Activated T-helper 17 cell treated with anti-CD3 and anti-CD28 coated beads, Interleukin-2, amount 50 U/mL, for 72 hours (primary cell): ENCODE measurements around the gene MLC1. TPM values are rescaled to one million over a fixed set of nuclear protein-coding genes. Genes with fewer than 3 reads are reported as not detected.

Experiments
- ATAC-seq: fragments of 150-1000 bp; cut with Tn5 transposase; replicated peaks from 2 replicates; pipeline ENCODE4 v1.10.0; 2021; ENCODE audit warnings: mild to moderate bottlenecking, moderate library complexity
- H3K27ac Mint-ChIP-seq: one replicate; pipeline ENCODE4 v1.8.0; 2022; ENCODE audit warnings: mixed read lengths
- H3K27me3 Mint-ChIP-seq: one replicate; pipeline ENCODE4 v1.8.0; 2022; ENCODE audit warnings: mixed read lengths
- H3K36me3 Mint-ChIP-seq: one replicate; pipeline ENCODE4 v1.8.0; 2022; ENCODE audit warnings: low read depth, mild to moderate bottlenecking, mixed read lengths
- H3K4me1 Mint-ChIP-seq: one replicate; pipeline ENCODE4 v1.8.0; 2022; ENCODE audit warnings: mixed read lengths
- H3K4me3 Mint-ChIP-seq: one replicate; pipeline ENCODE4 v1.8.0; 2022; ENCODE audit warnings: mild to moderate bottlenecking, mixed read lengths
- H3K9me3 Mint-ChIP-seq: one replicate; pipeline ENCODE4 v1.8.0; 2022; ENCODE audit warnings: mixed read lengths
- total RNA-seq, 2 donors: library from RNA; stranded (reverse); gene quantifications; one replicate each; pipeline ENCODE4 v1.2.3, GENCODE V29; 2022

The MLC1 gene
- total RNA-seq, 2 donors from 2014 or later, result 0.13 TPM; not detected in 1

DNA sequence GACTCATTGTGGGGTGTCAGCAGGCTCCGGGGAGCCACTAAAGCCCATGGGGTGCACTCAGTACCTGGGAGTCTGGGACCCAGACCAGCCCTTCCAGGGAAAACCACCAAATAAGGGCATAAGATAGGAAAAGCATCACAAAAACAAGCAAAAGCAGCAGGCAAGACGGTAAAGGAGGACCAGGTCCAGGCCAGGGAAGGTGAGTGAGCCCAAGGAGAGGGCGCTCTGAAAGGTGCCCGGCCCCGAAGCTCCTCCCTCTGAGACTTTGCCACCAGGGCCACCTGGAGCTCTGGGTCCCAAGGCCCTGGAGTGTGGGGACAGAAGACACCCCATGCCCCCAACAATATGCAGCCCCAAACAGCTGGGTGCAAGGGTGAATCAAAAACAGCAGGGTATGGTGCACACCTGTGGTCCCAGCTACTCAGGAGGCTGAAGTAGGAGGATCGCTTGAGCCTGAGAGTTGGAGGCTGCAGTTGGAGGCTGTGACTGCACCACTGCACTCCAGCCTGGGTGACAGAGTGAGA is 67.5 kb downstream of the MLC1 start:
- Mint-ChIP-seq H3K9me3 (no peaks in the 10 kb centered on the region), H3K36me3 (peaks cover 5% of the 10 kb centered on the region), H3K4me3 (no peak overlapping the region), H3K27me3 (no peaks in the 10 kb centered on the region), H3K27ac (peak overlapping the region; percentile 41), H3K4me1 (peaks cover 26% of the 10 kb centered on the region)
- no peak for ATAC-seq

DNA sequence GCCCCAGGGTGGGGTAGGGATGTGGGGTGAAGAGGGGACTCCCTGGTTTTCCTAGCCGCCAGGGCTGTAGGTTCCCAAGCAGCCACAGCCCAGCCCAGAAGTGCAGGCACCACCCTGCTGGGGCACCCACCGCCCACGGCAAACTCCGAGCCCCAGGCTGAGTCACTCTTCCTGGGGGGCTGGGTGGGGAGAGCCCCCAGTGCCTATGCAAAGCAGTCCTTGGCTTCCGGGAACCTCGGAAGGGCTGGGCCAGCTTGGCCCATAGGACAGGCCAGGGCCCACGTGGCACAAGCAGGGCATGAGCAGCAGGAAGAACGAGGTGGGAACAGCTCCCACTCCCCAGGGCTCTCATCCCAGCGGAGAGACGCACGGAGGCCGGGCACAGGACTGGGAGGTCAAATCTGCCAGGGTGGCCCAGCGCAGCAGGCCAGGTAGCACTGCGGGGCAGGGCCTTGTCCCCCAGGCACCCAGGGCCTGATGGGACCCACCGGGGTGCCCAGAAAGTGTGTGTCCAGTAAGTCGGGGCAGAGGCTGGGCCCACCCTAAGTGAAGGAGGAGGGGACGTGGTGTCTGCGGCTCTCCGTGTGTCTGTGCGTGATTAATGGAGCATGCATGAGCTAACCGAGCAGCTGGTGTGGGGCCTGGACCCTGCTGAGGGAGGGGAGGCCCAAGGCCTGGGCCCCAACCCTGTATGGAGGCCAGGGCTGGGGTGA is 68.1 kb downstream of the MLC1 start:
- Mint-ChIP-seq H3K4me3 (no peak overlapping the region), H3K9me3 (no peaks in the 10 kb centered on the region), H3K4me1 (peaks cover 26% of the 10 kb centered on the region), H3K27ac (peak overlapping the region; percentile 41), H3K36me3 (peaks cover 5% of the 10 kb centered on the region), H3K27me3 (no peaks in the 10 kb centered on the region)
- peak; percentile 88 for ATAC-seq

DNA sequence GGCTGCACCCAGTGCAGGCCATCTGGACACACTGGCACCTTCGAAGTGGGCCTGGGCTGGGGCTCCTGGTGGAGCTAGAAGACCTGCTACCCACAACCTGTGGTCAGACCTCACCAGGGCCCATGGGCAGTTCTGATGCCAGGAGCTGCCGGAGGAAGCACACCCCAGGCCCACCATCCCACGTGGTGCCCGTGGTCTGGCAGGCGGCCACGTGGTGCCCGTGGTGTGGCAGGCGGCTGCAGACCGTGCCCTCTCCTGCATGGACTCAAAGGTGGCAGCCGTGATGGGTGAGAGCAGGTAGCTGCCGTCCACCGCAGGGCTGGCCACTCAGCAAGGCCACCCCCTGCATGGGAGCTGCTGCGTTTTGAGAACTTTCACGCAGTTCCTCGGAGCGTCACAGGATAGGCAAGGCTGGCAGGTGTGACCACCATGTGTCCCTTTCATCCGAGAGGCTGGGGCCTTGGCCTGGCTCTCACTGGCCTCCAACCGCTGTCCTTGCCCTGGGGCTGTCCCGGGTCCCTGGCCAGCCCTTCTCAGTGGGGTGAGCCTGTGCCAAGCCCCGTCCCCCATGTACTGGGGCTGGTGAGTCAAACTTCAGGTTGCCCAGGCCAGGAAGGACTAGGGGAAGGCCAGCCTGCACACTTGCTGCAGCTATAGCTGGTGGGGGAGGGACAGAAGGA is 68.8 kb downstream of the MLC1 start:
- H3K27me3 Mint-ChIP-seq, result peaks cover 6% of the 10 kb centered on the region
- H3K4me3 Mint-ChIP-seq, result no peak overlapping the region
- H3K27ac Mint-ChIP-seq, result peak overlapping the region; percentile 41
- no peaks in the 10 kb centered on the region for H3K9me3 Mint-ChIP-seq
- peaks cover 5% of the 10 kb centered on the region for H3K36me3 Mint-ChIP-seq
- peaks cover 30% of the 10 kb centered on the region for H3K4me1 Mint-ChIP-seq
- ATAC-seq, result no peak

DNA sequence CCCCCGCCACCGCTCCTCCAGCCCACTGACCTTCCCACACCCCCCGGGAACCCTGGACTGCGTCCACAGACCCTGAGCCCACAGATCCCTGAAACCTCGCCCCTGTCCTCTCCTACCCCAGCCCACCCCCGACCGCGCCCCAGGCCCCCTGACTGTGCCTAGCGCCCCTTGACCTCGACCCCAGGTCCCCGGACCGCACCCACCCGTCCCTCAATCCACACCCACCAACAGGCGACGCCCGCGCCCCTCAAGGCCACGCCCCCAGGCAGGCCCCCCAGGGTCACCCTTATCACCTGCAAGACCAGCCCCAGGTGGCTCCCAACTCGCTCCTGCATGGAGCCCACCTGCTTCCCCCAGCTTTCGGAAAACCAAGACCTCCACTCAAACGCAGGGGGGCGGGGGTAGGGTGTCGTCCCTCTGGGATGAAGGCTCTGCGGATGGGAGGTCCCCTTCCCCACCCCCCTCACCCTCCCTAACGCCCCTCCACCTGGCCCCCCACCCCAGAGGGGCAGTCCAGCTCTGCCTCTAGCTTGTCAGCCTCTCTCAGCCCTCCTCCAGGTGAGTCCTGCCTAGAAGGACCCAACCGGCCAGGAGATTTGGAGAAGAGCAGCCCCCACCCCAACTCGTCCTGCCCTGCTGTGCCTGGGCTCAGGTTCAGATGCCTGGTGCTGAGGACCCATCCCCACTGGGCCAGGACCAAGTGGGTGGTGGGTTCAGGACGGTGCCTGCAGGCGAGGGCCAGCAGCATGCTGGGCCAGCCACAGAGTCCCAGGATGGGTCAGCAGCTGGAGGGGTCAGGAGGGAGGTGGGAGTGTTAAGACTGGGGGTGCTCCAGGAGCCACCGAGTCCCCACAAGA is 69.5 kb downstream of the MLC1 start:
- Mint-ChIP-seq H3K27me3 (peaks cover 9% of the 10 kb centered on the region), H3K9me3 (no peaks in the 10 kb centered on the region), H3K4me3 (no peak overlapping the region), H3K4me1 (peaks cover 34% of the 10 kb centered on the region), H3K27ac (no peak overlapping the region), H3K36me3 (peaks cover 5% of the 10 kb centered on the region)
- no peak for ATAC-seq

DNA sequence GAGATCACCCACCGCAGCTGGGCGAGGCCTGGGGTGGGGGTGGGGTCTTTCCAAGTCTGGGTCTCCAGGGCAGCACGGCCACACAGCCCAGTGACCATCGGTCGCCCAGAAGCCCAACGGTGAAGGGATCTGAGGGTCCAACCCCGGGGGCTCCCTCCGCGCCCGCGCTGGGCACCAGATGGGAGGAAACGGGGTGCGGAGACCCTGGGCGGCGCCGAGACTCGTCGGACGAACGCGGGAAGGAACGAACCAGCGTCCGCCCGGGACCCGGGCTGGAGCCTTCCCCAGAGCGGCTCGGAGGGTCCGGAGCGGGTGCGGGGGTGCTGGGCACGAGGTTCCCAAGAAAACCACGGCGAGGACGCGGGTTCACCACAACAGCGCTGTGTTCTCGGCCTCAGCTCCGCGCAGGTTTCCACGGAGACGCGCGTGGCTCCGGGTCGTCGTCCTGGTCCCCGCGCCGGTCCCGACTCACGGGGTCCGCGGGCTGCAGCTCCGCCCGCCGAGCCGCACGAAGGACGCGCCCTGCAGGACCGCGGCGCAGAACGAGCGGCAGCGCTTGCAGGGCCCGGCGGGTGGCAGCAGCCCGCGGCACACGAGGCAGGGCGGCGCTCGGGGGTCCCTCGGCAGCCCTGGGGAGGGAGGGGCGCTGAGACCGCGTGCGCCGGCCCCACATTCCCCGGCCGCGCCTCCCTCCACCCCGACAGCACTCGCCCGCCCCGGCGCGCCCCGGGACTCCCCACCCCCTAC is 70.4 kb downstream of the MLC1 start:
- Mint-ChIP-seq H3K27ac (no peak overlapping the region), H3K4me3 (no peak overlapping the region), H3K27me3 (peaks cover 9% of the 10 kb centered on the region), H3K4me1 (peaks cover 34% of the 10 kb centered on the region), H3K9me3 (no peaks in the 10 kb centered on the region), H3K36me3 (peaks cover 5% of the 10 kb centered on the region)
- ATAC-seq, result no peak

DNA sequence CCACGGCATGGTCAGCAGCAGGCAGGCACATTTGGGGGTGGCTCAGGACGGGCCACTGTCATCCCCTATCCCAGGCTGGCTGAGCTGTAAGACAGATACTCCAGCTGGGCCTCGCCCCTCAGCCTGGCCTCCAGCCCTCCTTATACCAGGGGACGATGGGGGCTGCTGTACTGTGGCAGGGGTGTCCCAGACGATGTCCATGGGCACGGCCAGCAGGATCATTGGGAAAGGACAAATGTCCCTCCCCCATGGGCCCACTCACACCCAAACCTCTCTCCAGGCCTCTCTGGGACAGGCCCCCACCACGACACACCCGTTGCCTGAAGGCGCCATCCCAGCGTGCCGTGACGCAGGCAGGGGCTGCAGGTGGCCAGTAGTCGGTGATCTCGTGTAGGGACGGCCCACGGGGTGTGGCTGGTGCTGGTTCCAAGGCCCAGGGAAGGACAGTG is 71.1 kb downstream of the MLC1 start:
- no peak for ATAC-seq
- Mint-ChIP-seq H3K27me3 (peaks cover 9% of the 10 kb centered on the region), H3K27ac (no peak overlapping the region), H3K4me3 (no peak overlapping the region), H3K9me3 (no peaks in the 10 kb centered on the region), H3K36me3 (peaks cover 5% of the 10 kb centered on the region), H3K4me1 (peaks cover 31% of the 10 kb centered on the region)

DNA sequence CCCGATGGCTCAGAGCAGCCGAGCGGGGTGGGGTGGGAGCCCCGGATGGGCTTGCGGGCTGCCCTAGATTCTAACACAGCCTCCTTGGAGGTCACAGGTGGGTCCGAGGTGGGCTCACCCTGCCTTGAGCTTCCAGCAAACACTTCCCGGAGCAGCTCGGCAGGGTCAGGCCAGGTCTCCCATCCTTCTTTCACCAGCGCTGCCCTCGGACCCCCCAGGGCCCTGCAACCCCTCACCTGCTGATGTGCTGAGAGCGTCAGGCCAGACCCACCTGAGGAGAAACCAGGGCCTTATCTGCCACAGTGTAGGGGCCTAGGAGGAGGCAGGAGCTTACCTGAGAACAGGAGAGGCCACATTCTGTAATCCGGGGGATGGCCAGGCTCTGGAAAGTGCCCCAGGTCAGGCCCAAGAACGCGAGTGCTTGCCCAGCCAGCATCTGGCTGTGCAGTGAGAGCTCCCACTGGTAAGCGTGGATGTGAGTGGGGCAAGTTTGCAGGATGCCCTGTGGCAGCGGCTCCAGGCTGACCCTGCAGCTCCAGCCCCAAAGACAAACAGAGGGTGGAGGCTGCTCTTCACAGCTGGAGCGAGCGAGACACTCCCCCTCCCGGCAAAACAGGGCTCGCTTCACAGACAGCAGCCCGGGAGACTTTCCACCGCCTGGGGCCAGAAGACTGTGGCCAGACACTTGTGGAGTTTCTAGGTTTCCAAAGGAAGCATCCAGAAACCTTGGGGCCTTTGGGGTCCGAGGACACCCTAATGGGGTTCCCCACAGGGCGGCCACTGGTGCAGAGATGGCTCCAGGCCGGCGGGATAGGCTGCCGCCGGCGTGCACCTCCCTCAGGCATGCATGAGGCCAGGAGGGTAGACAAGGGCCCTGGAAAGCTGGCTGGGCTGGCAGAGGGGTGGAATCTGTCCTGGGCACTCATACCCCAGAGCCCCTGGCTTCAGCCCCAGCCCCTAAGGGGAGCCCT is 72.7 kb downstream of the MLC1 start, which contains the start of gene IL17REL:
IL17REL (minus strand) TSS at position 555 of the 971 bp plus-strand sequence; CDS start at position 436, 119 bp downstream.
- no peak for ATAC-seq

DNA sequence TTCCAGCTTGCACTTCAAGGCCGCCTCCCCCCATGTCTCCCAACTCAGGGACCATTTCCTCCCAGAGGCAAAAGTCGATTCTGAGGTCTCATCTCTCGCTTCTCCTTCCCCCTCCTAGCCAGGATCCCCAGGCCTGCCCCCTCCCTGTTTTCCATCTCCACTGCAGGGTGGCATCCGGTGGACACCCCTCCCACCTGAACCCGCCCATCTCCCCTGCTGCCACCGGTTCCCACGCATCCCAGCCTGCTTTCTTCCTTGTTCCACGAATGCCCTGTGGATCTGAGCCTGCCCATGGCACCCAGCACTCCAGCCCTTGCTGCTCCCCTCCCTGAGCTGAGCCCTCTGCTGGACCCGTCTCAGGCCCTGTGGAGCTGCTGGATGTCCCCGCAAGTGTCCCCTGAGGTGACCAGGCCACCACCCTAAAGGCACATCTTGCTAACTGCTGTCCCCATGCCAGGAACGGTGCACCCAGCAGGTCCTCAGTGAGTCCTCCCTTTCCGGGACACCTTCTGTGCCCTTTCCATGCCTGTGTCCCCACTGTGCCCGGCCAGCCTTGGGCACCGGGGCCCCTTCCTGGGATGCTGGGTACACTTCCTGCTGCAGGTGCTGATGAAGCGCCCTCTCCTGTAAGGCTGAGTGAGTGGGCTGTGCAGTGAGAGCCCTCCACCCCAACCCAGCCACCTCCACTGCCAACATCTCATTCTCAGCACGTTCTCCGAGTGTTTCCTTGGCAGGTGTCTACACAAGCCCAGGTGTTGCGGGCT is 73.6 kb downstream of the MLC1 start:
- no peak for ATAC-seq
- Mint-ChIP-seq H3K27me3 (peaks cover 9% of the 10 kb centered on the region), H3K4me3 (peak overlapping the region; percentile 75), H3K36me3 (no peaks in the 10 kb centered on the region), H3K4me1 (peaks cover 8% of the 10 kb centered on the region), H3K9me3 (no peaks in the 10 kb centered on the region), H3K27ac (peak overlapping the region; percentile 72)

More for the DNA sequence above, 72.7 kb downstream of the MLC1 start, which contains the start of gene IL17REL:
- Mint-ChIP-seq H3K4me1 (peaks cover 15% of the 10 kb centered on the region), H3K27me3 (peaks cover 9% of the 10 kb centered on the region), H3K36me3 (peaks cover 5% of the 10 kb centered on the region), H3K4me3 (peak within 1 kb of the TSS; percentile 75), H3K9me3 (no peaks in the 10 kb centered on the region), H3K27ac (peak within 1 kb of the TSS; percentile 72)

DNA sequence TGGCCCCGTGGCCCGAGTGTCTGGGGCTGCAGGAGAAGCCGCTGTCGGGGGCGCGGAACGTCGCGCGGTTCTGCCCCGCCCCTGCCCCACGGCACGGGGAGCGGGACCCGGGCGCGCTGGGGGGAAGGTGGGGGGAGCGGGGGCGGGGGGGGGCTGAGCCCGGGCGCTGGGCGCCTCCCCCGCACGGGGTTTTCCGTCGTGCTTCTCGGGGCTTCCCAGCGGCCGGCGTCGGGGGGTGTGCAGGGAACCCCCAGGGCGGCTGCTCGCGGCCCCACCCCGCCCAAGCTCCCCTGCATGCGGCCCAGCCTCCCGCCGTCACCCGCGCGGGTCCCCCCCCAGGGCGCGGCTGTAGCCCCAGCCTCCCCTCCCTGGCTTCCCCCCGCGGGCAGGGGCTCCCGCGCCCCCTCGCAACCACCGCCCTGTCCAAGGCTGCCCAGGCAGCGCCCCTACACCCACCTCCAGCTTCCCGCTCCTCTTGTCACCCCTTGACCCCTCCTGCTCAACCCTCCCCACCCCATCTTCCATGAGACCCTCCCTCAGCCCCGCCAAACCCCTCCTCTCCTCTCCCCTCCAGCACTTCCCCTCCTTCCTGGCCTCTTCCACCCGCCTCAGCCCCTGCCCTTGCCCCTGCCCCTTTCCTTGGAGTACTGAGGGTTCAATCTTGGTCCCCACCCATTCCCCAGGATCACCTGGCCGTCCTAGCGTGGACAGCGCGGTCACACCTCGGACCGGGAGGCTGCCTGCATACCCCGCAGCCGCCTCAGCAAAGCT is 74.4 kb downstream of the MLC1 start:
- ATAC-seq, result peak; percentile 57
- Mint-ChIP-seq H3K27me3 (peaks cover 9% of the 10 kb centered on the region), H3K4me3 (peak overlapping the region; percentile 75), H3K4me1 (peaks cover 8% of the 10 kb centered on the region), H3K27ac (peak overlapping the region; percentile 72), H3K9me3 (no peaks in the 10 kb centered on the region), H3K36me3 (no peaks in the 10 kb centered on the region)

DNA sequence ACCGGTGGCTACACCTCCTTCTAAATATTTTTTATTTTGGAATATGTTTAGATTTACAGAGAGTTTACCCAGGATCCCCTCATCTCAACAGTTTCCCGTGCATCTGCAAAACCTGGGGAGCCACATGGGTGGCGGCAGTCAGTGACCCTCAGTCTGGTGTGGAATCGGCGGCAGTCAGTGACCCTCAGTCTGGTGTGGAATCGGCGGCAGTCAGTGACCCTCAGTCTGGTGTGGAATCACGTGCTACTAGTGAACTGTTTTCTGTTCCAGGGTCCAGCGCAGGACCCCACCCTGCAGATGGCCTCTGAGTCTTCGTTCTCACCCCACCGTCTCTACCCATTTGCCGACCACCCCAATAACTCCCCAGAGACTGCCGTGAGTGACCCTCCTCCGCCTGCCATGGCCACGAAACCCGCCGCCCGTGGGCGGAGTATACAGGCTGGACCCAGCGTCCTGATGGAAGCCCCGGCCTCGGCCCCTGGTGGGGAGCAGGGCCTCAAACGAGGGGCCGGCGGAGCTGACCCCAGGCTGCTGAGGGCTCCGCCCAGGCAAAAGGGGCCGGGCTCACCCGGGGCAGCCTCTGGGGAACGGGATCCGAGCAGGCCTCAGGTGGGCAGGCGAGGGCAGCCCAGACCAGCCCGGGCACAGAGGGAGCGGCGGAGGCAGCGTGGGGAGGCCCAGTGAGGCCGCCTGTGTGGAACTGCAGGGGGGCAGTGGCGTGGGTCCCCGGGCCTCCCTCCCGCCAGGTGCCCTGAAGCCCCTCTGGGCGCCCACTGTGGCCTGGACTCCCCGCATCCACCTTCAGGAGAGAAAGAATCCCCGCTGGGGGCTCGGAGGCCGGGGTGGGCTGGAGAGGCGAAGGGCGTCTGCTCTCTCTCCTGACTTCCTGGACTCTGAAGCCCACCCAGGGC is 75.2 kb downstream of the MLC1 start:
- H3K9me3 Mint-ChIP-seq, result no peaks in the 10 kb centered on the region
- peaks cover 13% of the 10 kb centered on the region for H3K4me1 Mint-ChIP-seq
- H3K36me3 Mint-ChIP-seq, result no peaks in the 10 kb centered on the region
- ATAC-seq, result no peak
- no peak overlapping the region for H3K27ac Mint-ChIP-seq
- no peak overlapping the region for H3K4me3 Mint-ChIP-seq
- peaks cover 9% of the 10 kb centered on the region for H3K27me3 Mint-ChIP-seq
